ENCODE measurements around the gene FRMD4B.

DNA sequence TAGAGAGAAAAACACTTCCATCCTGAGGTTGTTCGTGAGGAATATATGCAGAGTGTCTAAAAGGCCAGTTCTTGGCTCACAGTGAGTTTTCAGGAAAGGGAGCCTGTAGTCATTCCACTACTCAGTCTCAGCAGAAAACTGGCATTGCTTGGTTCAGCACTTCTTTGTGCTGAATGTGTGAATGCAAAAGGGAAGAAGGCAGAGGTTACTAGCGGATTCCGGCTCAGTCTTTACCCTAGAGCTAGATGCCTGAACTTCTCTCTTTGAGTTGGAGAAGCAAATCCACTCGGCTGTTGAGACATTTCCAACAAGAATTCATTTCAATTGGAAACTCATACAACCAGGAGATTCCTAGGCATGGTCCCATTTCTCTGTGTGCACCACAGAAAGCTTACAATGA, 23.1 kb upstream of the FRMD4B start:
- TF ChIP-seq, protein P1, sequence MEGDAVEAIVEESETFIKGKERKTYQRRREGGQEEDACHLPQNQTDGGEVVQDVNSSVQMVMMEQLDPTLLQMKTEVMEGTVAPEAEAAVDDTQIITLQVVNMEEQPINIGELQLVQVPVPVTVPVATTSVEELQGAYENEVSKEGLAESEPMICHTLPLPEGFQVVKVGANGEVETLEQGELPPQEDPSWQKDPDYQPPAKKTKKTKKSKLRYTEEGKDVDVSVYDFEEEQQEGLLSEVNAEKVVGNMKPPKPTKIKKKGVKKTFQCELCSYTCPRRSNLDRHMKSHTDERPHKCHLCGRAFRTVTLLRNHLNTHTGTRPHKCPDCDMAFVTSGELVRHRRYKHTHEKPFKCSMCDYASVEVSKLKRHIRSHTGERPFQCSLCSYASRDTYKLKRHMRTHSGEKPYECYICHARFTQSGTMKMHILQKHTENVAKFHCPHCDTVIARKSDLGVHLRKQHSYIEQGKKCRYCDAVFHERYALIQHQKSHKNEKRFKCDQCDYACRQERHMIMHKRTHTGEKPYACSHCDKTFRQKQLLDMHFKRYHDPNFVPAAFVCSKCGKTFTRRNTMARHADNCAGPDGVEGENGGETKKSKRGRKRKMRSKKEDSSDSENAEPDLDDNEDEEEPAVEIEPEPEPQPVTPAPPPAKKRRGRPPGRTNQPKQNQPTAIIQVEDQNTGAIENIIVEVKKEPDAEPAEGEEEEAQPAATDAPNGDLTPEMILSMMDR (IDR thresholded peaks at IDR 0.05) = no peak
- TF ChIP-seq POLR2A (IDR thresholded peaks at IDR 0.05) = no peak

All from lower leg skin (tissue), 3 donors.